COLO668 (cell line): ENCODE results near the gene PACSIN1.
A peak's percentile ranks its signal among the peaks of the same experiment; 100 is the strongest.

Experiments used
- DNase-seq: peaks from one replicate; lab custom pipeline; 2025; ENCODE audit not compliant: unreplicated experiment; lab: John Stamatoyannopoulos, UW

Gene PACSIN1

GRCh38 chr6:34526992-34527728, 61.3 kb downstream of the PACSIN1 start:
- peak; percentile 90 for DNase-seq

GRCh38 chr6:34527751-34528670, 62.1 kb downstream of the PACSIN1 start:
- no peak for DNase-seq

GRCh38 chr6:34528996-34529664, 63.3 kb downstream of the PACSIN1 start:
- no peak for DNase-seq

- DNase-seq, result peak; percentile 5
Observed at GRCh38 chr6:34529665-34530327, 63.9 kb downstream of the PACSIN1 start.

- no peak for DNase-seq
Observed at GRCh38 chr6:34530753-34531365, 65.0 kb downstream of the PACSIN1 start.

- no peak for DNase-seq
Observed at GRCh38 chr6:34531580-34532201, 65.8 kb downstream of the PACSIN1 start.

GRCh38 chr6:34532230-34532629, 66.4 kb downstream of the PACSIN1 start:
- DNase-seq, result no peak

- no peak for DNase-seq
Observed at GRCh38 chr6:34534146-34534545, 68.3 kb downstream of the PACSIN1 start.

- DNase-seq, result no peak
Observed at GRCh38 chr6:34534656-34535055, 68.8 kb downstream of the PACSIN1 start.

- no peak for DNase-seq
Observed at GRCh38 chr6:34535199-34535598, 69.3 kb downstream of the PACSIN1 start.

GRCh38 chr6:34535646-34536045, 69.8 kb downstream of the PACSIN1 start:
- no peak for DNase-seq

GRCh38 chr6:34536251-34536958, 70.5 kb downstream of the PACSIN1 start:
- no peak for DNase-seq

GRCh38 chr6:34536959-34537848, 71.3 kb downstream of the PACSIN1 start:
- DNase-seq, result no peak

GRCh38 chr6:34537922-34538550, 72.2 kb downstream of the PACSIN1 start:
- DNase-seq, result no peak

GRCh38 chr6:34538581-34538980, 72.7 kb downstream of the PACSIN1 start:
- DNase-seq, result no peak

GRCh38 chr6:34539181-34539580, 73.3 kb downstream of the PACSIN1 start:
- no peak for DNase-seq

- DNase-seq, result no peak
Observed at GRCh38 chr6:34540222-34540621, 74.3 kb downstream of the PACSIN1 start.

- DNase-seq, result no peak
Observed at GRCh38 chr6:34540841-34541240, 75.0 kb downstream of the PACSIN1 start.
